K562 (cell line): ENCODE data around the gene CEP126.

Source experiments
- CTCF ChIP-seq, 3 experiments: IDR thresholded peaks in 2 of 3; conservative IDR thresholded peaks in 1 of 3; 2 replicates each; pipeline ENCODE4 v1.5.1; 2011 to 2012; ENCODE audit warnings: low read length in 3 of 3, mild to moderate bottlenecking in 3 of 3, control low read depth in 2 of 3, improper control_type of control experiment in 1 of 3, inconsistent platforms in 1 of 3, low read depth in 1 of 3, mixed read lengths in 1 of 3, moderate library complexity in 1 of 3; ENCODE audit not compliant: insufficient read depth in 2 of 3
- EZH2 ChIP-seq: IDR thresholded peaks from 2 replicates; pipeline ENCODE4 v1.6.1; 2012; ENCODE audit warnings: low read depth, mild to moderate bottlenecking, inconsistent platforms, low read length, borderline replicate concordance
- MAFG ChIP-seq: fragments of 450-650 bp; conservative IDR thresholded peaks from 2 replicates; pipeline ENCODE4 v1.6.1; 2016; ENCODE audit warnings: missing genetic modification characterization, missing compliant biosample characterization
- MBD2 ChIP-seq: sonication (generic); IDR thresholded peaks from 2 replicates; pipeline ENCODE4 v1.6.1; 2016; ENCODE audit warnings: low read depth, borderline replicate concordance
- RBM22 ChIP-seq: fragments of 200-400 bp; formaldehyde crosslinking; IDR thresholded peaks from 2 replicates; pipeline ENCODE4 v1.6.1; 2018; ENCODE audit warnings: low read length, low read depth; ENCODE audit not compliant: poor library complexity, severe bottlenecking
- SMAD3 ChIP-seq: fragments of 450-650 bp; formaldehyde crosslinking; conservative IDR thresholded peaks from 2 replicates; pipeline ENCODE4 v1.4.0; 2020; ENCODE audit warnings: mild to moderate bottlenecking
- SP1 ChIP-seq: sonication (generic); formaldehyde crosslinking; IDR thresholded peaks from 2 replicates; pipeline ENCODE4 v1.8.1; 2022; ENCODE audit warnings: mild to moderate bottlenecking, missing genetic modification reagents
- STAT6 ChIP-seq: sonication (generic); formaldehyde crosslinking; IDR thresholded peaks from 2 replicates; pipeline ENCODE4 v1.8.1; 2023; ENCODE audit warnings: mild to moderate bottlenecking, missing genetic modification reagents
- TAF1 ChIP-seq: IDR thresholded peaks from 2 replicates; pipeline ENCODE4 v1.6.1; 2011; ENCODE audit warnings: mild to moderate bottlenecking, low read length, moderate library complexity; ENCODE audit not compliant: insufficient read depth, control insufficient read depth, severe bottlenecking; ENCODE audit errors: extremely low read depth

DNA sequence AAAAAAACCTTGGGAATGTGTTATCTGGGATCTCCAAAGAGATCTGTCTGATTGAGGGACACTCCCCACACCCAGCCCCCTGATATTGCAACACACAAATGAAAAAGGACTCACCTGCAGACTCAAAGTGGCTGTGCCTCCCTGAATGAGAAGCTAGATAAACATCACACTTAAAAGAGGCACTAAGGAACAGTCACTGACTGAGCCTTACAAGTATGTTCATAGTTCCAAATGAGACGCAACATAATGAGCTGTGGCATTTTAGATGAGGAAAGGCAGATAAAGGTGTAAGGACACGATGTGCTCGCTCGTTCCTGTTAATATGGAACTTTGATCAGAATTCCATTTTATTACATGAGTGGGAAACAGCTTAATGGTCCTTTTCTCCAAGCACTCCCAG, 111.4 kb downstream of the CEP126 start:
- TF ChIP-seq SMAD3 (CRISPR knock-in tag), result no peak
- TF ChIP-seq MBD2, result no peak
- TF ChIP-seq EZH2, result no peak
- no peak for TF ChIP-seq MAFG
- TF ChIP-seq CTCF (IDR thresholded peaks at IDR 0.05 in 2 of 3, conservative IDR thresholded peaks at IDR 0.05 in 1 of 3; ENCODE audit: insufficient read depth in 2 of 3, low read depth in 1 of 3, low read length in 3 of 3), result no peak
- TF ChIP-seq SP1 (CRISPR knock-in tag), result no peak
- no peak for TF ChIP-seq RBM22
- no peak for TF ChIP-seq TAF1
- TF ChIP-seq STAT6 (CRISPR knock-in tag), result no peak
